Fibroblast of lung (primary cell): ENCODE data around the gene RPRD1B. TPM values are rescaled to one million over a fixed set of nuclear protein-coding genes. Genes with fewer than 3 reads are reported as not detected.

Source experiments
- DNase-seq, 2 donors: peaks; one replicate each; pipeline versions ENCODE4 v3.0.0 to v3.0.0-alpha.2; 2010; ENCODE audit warnings: low read depth in 2 of 2
- H2AFZ ChIP-seq: 2 replicates; pipeline ENCODE4 v1.5.1; 2012; ENCODE audit warnings: low read length, control low read depth, inconsistent platforms
- H3K27ac ChIP-seq: 2 replicates; pipeline ENCODE4 v1.5.1; 2011; ENCODE audit warnings: low read length, control low read depth; ENCODE audit not compliant: insufficient read depth
- H3K27me3 ChIP-seq: 2 replicates; pipeline ENCODE4 v1.5.1; 2011; ENCODE audit warnings: mild to moderate bottlenecking, low read length; ENCODE audit not compliant: control insufficient read depth, insufficient read depth
- H3K36me3 ChIP-seq: 2 replicates; pipeline ENCODE4 v1.5.1; 2011; ENCODE audit warnings: low read length; ENCODE audit not compliant: control insufficient read depth, insufficient read depth
- H3K4me1 ChIP-seq: 2 replicates; pipeline ENCODE4 v1.5.1; 2011; ENCODE audit warnings: low read length; ENCODE audit not compliant: control insufficient read depth, insufficient read depth; ENCODE audit errors: extremely low read depth
- H3K4me2 ChIP-seq: 2 replicates; pipeline ENCODE4 v1.5.1; 2011; ENCODE audit warnings: low read length, control low read depth; ENCODE audit not compliant: insufficient read depth; ENCODE audit errors: extremely low read depth
- H3K4me3 ChIP-seq, 4 experiments: fragments of 200-600 bp in 1 of 4; sonication (generic) in 1 of 4; replicated peaks in 1 of 4; 2 replicates each; pipeline ENCODE4 v1.5.1; 2011 to 2016; ENCODE audit warnings: low read length in 4 of 4, low read depth in 3 of 4, mild to moderate bottlenecking in 3 of 4, control low read depth in 2 of 4, inconsistent platforms in 1 of 4, mixed read lengths in 1 of 4; ENCODE audit not compliant: insufficient read depth in 1 of 4; ENCODE audit errors: control extremely low read depth in 1 of 4
- H3K79me2 ChIP-seq: 2 replicates; pipeline ENCODE4 v1.5.1; 2012; ENCODE audit warnings: mild to moderate bottlenecking, low read length, inconsistent platforms; ENCODE audit not compliant: control insufficient read depth, insufficient read depth
- H3K9ac ChIP-seq: 2 replicates; pipeline ENCODE4 v1.5.1; 2011; ENCODE audit warnings: mild to moderate bottlenecking, low read length, control low read depth; ENCODE audit not compliant: insufficient read depth
- H3K9me3 ChIP-seq: 2 replicates; pipeline ENCODE4 v1.5.1; 2012; ENCODE audit warnings: low read depth, low read length; ENCODE audit not compliant: control insufficient read depth, insufficient read depth
- H4K20me1 ChIP-seq: 2 replicates; pipeline ENCODE4 v1.5.1; 2011; ENCODE audit warnings: low read length; ENCODE audit not compliant: control insufficient read depth, insufficient read depth; ENCODE audit errors: extremely low read depth
- EZH2 ChIP-seq: IDR thresholded peaks from 2 replicates; pipeline ENCODE4 v1.5.1; 2012; ENCODE audit warnings: low read length, control low read depth, mild to moderate bottlenecking; ENCODE audit errors: missing control alignments
- polyA plus RNA-seq, 2 donors: library from polyadenylated mRNA; depleted of rRNA in 1 of 2; stranded (reverse) in 1 of 2; unstranded in 1 of 2; fragments of >200 nt; gene quantifications; 2 replicates each; pipeline ENCODE4 v1.2.1, GENCODE V29; 2011 to 2012; ENCODE audit warnings: missing spikeins in 1 of 2
- total RNA-seq: library from RNA; depleted of rRNA; stranded (reverse); fragments of >200 nt; gene quantifications from 2 replicates; pipeline ENCODE4 v1.2.1, GENCODE V29; 2014
- TF ChIP-seq, protein P1 (sequence below), 2 donors: IDR thresholded peaks in 1 of 2; conservative IDR thresholded peaks in 1 of 2; 1 replicate in 1 of 2; 2 replicates in 1 of 2; pipeline ENCODE4 v1.5.1; 2011 to 2012; ENCODE audit warnings: low read length in 2 of 2, control low read depth in 1 of 2, inconsistent platforms in 1 of 2, low read depth in 1 of 2, mild to moderate bottlenecking in 1 of 2

The RPRD1B gene
- total and polyA plus RNA-seq, 2 donors (not counting 1 experiment from before 2014, with no cell fraction given) = 23.8 to 23.9 TPM

DNA sequence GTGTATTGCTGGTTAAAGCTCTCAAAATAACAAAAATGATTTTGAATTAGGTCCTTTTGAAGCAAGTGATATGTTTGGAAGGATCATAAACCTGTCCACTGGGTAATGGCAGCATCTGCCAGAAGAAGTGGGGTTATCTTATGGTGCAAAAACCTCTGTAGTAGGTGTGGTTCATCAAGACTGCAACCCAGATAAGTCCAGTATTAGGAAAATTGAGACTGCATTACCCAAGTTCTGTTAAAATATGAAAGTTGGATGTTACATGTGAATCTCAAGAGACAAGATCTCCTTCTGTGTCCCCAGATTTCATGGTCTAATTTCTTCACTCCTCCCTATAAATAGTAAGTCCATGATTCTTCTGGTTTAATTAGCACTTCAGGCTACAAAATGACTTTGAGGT is 59.4 kb downstream of the RPRD1B start:
- no peaks in the 10 kb centered on the region for H3K9me3 ChIP-seq
- TF ChIP-seq, protein P1, sequence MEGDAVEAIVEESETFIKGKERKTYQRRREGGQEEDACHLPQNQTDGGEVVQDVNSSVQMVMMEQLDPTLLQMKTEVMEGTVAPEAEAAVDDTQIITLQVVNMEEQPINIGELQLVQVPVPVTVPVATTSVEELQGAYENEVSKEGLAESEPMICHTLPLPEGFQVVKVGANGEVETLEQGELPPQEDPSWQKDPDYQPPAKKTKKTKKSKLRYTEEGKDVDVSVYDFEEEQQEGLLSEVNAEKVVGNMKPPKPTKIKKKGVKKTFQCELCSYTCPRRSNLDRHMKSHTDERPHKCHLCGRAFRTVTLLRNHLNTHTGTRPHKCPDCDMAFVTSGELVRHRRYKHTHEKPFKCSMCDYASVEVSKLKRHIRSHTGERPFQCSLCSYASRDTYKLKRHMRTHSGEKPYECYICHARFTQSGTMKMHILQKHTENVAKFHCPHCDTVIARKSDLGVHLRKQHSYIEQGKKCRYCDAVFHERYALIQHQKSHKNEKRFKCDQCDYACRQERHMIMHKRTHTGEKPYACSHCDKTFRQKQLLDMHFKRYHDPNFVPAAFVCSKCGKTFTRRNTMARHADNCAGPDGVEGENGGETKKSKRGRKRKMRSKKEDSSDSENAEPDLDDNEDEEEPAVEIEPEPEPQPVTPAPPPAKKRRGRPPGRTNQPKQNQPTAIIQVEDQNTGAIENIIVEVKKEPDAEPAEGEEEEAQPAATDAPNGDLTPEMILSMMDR (conservative IDR thresholded peaks at IDR 0.05 in 1 of 2, IDR thresholded peaks at IDR 0.05 in 1 of 2; ENCODE audit: low read depth in 1 of 2, low read length in 2 of 2) = no peak
- TF ChIP-seq EZH2 = no peak
- no peaks in the 10 kb centered on the region for H4K20me1 ChIP-seq
- no peak for DNase-seq
- H3K4me3 ChIP-seq = no peak overlapping the region
- no peaks in the 10 kb centered on the region for H3K27me3 ChIP-seq
- H3K4me1 ChIP-seq = peaks cover 25% of the 10 kb centered on the region
- H3K27ac ChIP-seq = no peak overlapping the region
- peaks cover 5% of the 10 kb centered on the region for H3K36me3 ChIP-seq
- H2AFZ ChIP-seq = no peak overlapping the region
- no peak overlapping the region for H3K4me2 ChIP-seq
- H3K79me2 ChIP-seq = no peaks in the 10 kb centered on the region
- no peak overlapping the region for H3K9ac ChIP-seq

DNA sequence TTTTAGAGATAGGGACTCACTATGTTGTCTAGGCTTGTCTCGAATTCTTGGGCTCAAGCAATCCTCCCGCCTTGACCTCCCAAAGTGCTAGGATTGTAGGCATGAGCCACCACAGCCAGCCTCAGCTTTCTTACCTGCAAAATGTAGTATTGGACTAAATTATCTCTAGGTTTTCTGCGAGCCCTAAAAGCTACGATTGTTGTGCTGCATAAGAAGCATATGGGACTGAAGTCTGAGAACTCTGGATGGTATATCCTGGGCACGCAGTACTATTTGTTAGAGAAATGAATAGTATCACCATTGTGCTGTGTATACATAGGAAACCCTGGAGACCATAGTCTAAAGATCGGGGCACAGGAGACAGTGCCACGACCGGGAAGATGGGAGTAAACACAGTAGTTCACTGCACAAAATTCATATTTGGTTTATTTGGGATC is 60.1 kb downstream of the RPRD1B start:
- H4K20me1 ChIP-seq = no peaks in the 10 kb centered on the region
- H3K79me2 ChIP-seq = no peaks in the 10 kb centered on the region
- no peak for TF ChIP-seq EZH2
- TF ChIP-seq, protein P1 (conservative IDR thresholded peaks at IDR 0.05 in 1 of 2, IDR thresholded peaks at IDR 0.05 in 1 of 2; ENCODE audit: low read depth in 1 of 2, low read length in 2 of 2) = no peak
- no peak for DNase-seq
- H2AFZ ChIP-seq = no peak overlapping the region
- peaks cover 5% of the 10 kb centered on the region for H3K36me3 ChIP-seq
- H3K4me2 ChIP-seq = no peak overlapping the region
- H3K4me1 ChIP-seq = peaks cover 25% of the 10 kb centered on the region
- H3K27ac ChIP-seq = peak overlapping the region; percentile 76
- no peak overlapping the region for H3K4me3 ChIP-seq
- no peaks in the 10 kb centered on the region for H3K27me3 ChIP-seq
- no peak overlapping the region for H3K9ac ChIP-seq
- no peaks in the 10 kb centered on the region for H3K9me3 ChIP-seq

DNA sequence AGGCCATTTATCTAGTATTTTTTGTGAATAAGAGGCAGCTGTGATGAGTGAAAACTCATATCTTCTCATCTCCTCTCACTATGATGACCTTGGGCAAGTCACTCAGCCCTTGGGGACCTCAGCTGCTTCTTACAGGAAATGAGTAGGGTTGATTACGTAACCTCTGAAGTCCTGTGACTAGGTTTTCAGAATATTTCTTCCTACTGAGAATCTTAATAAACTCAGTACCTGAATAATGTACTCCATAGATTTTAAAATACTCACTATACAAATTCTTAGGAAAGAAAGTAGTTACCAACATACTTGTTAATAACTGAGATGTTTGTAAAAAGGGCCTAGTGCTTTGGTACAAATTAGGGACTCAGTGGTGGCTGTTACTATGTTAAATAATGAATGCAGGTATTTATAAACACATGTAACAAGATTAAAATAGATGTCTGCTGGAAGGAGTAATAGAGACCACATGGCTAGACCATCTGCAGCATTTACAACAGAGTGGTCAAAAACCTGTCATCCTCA is 60.9 kb downstream of the RPRD1B start:
- H3K36me3 ChIP-seq = peaks cover 3% of the 10 kb centered on the region
- no peaks in the 10 kb centered on the region for H3K79me2 ChIP-seq
- no peak overlapping the region for H2AFZ ChIP-seq
- H4K20me1 ChIP-seq = no peaks in the 10 kb centered on the region
- H3K4me2 ChIP-seq = no peak overlapping the region
- DNase-seq = peak; percentile 69
- no peak overlapping the region for H3K9ac ChIP-seq
- TF ChIP-seq EZH2 = no peak
- TF ChIP-seq, protein P1 (conservative IDR thresholded peaks at IDR 0.05 in 1 of 2, IDR thresholded peaks at IDR 0.05 in 1 of 2; ENCODE audit: low read depth in 1 of 2, low read length in 2 of 2) = no peak
- peaks cover 29% of the 10 kb centered on the region for H3K4me1 ChIP-seq
- H3K9me3 ChIP-seq = no peaks in the 10 kb centered on the region
- H3K27me3 ChIP-seq = no peaks in the 10 kb centered on the region
- H3K27ac ChIP-seq = peak overlapping the region; percentile 76
- H3K4me3 ChIP-seq = no peak overlapping the region
